Stimulated activated CD8-positive, alpha-beta memory T cell treated with anti-CD3 and anti-CD28 coated beads, Interleukin-12 subunit alpha, Interleukin-12 subunit beta, amount 100 ng/mL, for 24 hours (primary cell): Measurements from ENCODE around the gene GFOD2.

ENCODE experiments used
- DNase-seq: peaks from one replicate; pipeline ENCODE4 v3.0.0-alpha.2; 2020; ENCODE audit errors: extremely low read depth

Gene GFOD2

DNA sequence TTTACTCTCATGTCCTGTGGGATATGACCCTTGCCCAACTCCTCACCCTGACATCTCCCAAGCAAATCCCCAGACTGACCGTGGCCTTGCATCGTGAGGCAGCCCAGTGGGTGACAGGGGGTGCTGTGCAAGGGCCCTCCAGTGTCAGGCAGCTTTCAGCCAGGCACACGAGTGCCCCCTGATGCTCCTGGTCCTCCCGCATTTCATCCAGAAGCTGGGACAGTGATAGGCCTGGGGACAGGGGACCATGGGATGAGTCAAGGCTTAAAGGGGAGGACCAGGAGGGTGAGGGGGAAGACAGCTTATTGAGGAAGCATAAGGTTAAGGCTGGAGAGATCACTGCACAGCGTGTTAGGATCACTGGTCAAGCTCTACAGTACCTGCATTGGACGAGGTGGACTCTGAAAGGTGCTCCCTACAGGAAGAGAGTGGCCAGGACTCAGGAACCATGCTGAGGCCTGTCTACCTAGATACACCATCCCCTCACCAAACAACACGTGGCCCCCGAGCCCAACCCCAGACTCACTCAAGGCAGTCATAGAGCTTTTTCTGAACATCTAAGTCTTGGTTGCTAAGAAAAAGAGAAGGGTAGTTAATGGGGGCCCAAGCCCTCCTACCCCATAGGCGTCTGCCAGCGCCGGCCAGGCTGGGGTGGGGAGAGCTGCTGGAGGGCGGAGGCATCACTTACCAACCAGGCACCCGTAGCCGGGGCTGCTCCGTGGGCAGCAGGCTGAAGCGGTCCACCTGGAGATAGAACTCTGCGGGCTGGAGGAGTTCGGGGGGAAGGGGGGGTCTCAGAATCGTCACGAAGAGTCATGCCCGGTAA lies 60.1 kb downstream of the GFOD2 start:
- no peak for DNase-seq

DNA sequence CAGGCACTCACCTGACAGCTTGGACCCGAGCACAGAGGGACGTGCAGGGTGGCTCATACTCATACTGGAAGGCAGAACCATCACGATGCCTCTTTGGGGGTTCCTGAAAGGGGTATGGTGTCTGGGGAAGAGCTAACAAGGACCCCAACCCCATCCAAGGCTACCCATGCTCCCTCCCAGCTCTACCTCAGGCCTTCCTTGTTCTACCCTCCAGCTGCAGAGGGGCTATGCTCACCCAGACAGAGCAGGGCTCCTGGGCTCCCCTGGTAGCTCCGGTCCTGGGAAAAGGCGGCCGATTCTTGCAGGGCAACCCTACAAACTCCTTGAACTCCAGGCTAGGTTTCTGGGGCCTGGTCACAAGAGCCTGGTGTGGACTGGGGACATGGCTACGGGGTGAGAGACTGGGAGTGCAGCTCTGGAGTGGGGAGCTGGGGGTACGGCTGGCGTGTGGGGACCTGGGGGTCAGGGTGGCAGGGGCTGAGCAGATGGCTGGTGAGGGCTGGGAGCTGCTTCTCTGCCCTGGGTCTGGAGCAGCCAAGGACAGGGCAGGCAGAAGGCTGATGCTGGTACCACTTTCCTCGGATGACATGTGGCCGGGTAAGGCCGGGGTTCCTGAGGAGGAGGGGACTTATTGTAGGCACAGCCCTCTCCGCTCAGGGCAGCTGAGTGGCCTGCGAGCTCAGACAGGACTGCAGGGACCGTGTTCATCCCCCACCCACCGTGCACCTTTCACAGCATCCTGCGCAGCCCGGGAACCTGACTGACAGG lies 61.2 kb downstream of the GFOD2 start:
- DNase-seq = no peak

DNA sequence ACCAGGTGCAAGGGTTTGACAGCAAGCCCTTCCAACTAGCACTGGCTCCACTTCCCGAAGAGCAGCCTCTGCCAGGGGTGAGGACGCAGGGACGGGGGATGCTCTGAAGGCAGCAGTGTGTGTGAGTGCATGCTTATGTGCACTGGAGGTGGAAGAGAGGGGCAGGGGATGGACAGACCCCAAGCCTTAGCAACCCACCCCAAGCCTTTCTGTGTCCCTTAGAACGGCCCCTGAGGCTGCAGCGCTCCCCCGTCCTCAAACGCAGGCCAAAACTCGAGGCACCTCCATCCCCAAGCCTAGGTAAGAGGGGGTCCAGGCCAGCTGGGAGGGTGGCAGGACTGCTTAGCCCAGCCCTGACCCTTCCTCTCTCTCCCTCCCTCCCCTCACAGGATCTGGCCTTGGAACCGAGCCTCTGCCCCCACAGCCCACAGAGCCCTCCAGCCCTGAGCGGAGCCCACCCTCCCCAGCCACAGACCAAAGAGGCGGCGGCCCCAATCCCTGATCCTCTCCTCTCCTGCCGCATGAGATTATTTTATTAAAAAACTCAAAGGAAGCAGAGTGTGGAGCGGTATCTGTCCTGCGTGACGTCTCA lies 62.0 kb downstream of the GFOD2 start:
- no peak for DNase-seq

DNA sequence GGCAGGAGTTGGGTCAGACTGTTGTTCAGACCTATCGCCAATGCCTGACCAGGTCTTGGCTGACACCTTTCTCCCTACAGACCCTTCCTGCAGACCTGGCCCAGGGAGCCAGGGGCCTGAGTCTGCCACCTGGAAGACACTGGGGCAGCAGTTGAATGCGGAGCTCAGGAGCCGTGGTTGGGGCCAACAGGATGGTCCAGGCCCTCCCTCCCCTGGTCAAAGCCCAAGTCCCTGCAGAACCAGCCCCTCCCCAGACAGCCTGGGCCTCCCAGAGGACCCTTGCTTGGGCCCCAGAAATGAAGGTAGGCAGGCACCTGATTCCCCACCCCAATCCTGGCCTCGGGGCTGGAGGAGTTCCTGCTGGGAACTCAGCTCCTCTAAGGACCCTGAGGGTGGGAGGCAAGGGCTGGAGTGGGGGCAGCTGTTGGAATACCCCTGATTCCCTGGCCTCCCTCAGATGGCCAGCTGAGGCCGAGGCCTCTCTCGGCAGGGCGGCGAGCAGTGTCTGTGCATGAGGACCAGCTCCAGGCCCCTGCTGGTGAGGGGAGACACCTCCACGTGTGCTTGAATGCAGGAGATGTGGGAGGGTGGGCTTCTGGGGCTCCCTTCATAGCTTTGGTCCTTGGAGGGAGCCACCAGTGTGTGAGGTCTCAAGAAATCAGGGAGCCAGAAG lies 62.6 kb downstream of the GFOD2 start:
- DNase-seq = no peak

DNA sequence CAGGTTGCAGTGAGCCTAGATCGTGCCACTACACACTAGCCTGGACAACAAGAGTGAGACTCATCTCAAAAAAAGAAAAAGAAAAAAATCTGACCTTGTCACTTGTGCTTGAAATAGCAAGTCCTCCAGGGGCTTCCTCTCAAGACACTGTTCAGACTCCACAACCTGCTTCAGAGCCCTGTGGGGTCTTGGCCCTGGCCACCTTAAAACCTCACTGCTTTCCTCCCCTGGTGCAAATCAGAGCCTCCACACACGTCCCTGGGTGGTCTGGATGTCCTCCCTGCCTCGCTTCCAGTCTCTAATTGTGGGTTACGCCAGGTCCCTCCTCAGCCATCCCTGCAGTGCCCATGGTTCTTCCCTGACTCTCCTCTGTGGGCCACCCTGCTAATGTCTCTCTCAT lies 63.8 kb downstream of the GFOD2 start:
- no peak for DNase-seq

DNA sequence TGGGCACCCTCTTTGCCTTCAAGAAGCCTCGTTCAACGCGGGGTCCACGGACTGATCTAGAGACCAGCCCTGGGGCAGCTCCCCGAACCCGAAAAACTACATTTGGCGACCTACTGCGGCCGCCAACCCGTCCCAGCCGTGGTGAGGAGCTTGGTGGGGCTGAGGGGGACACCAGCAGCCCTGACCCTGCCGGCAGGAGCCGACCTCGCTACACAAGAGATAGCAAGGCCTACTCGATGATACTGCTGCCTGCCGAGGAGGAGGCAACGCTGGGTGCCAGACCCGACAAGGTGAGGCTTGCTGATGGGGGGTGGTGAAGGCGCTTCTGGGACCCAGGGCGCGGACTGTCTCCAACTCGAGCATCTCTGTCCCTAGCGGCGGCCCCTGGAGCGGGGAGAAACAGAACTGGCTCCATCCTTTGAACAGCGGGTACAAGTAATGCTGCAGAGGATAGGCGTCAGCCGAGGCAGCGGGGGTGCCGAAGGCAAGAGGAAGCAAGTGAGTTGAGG lies 64.7 kb downstream of the GFOD2 start:
- DNase-seq = no peak

DNA sequence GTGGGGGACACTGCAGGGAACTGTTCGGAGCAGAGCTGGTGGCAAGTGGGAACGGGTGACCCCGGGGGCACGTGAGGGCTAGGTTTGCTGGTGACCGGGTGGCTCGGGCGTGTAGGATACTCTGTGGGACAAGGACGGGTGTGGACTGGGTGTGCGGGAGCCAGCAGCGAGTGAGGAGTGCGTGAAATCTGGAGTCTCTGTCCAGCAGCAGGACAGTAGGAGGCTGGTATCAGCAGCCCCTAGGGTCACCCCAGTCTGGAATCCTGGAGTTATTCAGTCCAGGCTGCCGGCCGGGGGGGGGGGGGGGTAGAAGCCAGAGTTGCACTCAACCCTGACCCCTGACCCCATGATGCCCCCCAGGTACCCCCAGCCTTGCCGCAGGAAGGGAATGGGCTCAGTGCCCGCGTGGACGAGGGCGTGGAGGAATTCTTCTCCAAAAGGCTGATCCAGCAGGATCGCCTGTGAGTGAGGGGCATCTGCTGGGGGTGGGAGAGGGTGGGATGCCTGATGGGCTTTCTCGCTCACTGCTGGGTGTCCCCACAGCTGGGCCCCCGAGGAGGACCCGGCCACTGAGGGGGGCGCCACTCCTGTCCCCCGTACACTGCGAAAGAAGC lies 65.2 kb downstream of the GFOD2 start:
- no peak for DNase-seq

DNA sequence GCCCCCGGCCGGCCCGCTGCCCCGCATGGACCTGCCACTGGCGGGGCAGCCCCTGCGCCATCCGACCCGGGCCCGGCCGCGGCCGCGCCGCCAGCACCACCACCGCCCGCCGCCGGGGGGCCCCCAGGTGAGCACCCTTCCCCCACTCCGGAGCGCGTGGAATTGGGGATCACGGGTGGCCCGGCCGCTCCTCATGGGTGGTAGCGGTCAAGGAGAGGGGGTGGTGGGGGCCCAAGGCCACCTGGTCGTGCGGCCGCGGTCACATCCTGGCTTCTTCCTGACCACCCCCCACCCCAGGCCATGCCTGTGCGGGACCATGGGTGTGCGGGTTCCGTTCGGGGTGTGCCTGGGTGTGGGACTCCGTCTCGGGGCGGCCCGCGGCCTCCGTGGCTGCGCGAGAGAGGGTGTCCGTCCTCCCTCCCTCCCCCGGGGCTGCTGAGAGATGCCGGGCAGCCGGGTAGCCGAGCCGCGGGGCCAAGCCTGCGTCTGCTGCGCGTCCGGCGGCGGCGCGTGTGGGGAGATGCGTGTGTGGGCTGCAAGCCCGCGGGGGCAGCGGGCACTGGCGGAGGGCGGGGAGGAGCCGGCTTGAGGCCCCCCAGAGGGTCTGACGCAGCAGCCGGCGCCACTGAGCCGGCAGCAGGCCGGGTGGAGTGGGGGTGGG lies 65.9 kb downstream of the GFOD2 start:
- no peak for DNase-seq

DNA sequence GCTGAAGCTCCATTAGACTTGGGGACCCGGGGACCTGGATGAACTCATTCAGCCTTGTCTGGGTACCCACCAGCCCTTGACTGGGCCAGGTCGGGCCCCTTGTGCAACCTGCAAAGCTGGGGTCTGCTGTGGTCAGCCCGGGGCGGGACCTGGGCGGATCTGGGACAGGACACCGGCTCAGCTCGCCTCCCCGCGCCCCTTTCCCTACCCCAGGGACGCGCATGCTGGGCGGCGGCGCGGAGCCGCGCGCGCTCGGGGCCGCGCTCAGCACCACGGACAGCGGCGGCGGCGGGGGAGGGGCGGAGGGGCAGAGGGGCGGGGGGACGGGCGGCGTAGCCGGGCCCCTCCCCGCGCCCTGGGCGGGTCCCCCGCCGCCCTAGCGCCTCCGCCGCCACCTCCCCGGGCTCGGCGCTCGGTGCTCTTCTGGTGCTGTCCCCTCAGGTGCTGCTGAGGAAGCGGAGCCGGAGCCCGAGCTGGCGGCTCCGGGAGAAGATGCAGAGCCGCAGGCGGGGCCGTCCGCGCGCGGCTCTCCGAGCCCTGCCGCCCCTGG lies 66.5 kb downstream of the GFOD2 start:
- no peak for DNase-seq

DNA sequence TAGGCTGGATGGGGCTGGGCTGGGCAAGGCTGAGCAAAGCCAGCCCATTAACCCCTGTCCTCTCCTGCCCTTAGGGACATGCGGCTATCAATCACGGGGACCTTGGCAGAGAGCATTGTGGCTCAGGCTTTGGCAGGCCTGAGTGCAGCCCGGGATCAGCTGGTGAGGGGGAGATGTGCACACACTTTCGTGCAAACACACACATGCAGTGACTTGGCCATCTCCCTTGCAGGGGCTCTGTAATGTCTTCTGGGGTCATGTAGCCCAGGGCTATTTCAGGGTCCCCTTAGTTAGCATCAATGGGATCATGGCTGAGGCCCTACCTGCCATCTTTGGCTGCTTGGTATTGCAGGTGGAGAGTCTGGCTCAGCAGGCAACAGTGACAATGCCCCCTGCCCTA lies 67.3 kb downstream of the GFOD2 start:
- DNase-seq = no peak

DNA sequence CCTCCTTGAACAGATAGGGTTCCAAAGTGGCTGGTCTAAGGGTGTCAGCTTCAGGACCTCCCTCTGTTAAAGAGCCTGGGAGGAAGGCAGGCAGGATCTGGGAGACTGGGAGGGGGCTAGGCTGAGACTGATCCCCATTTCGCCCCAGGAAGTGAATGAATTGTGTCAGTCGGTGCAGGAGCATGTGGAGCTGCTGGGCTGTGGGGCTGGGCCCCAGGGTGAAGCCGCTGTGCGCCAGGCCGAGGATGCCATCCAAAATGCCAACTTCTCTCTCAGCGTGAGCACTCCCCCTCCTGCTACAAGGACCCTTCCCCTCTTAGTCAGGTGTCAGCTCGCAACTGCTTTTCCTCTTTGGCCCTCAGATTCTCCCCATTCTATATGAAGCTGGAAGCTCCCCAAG lies 68.1 kb downstream of the GFOD2 start:
- no peak for DNase-seq

DNA sequence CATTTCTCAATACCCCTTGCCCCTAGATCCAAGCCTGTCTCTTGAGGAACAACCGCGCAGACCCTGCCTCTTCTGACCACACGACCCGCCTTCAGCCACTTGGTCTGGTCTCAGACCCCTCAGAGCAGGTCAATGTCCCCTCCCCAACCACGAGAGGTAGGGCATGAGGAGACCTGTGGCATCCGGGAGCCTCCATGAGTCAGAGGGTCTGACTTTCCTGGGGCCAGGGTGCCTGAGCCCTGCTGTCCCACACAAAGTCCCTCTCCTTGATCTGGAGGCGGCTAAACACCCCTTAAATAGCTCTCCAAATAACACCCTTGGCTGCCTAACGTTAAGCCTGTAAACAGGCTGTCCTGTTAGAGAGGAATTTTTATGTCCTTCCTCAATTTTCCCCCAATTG lies 69.1 kb downstream of the GFOD2 start:
- no peak for DNase-seq

DNA sequence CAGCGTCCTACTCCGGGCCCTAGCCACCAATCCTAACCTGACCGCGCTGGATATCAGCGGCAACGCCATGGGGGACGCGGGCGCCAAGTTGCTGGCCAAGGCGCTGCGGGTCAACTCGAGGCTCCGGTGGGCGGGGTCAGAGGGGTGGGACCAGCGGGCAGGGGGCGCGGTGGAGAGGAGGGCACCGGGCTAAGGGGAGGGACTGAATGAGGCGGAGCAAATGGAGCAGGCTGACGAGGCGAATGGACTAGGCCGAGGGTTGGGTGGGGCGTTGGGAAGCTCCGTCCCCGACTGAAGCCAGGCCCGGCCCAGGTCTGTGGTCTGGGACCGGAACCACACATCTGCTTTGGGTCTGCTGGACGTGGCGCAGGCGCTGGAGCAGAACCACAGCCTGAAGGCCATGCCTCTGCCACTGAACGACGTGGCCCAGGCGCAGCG lies 69.6 kb downstream of the GFOD2 start:
- DNase-seq = no peak

DNA sequence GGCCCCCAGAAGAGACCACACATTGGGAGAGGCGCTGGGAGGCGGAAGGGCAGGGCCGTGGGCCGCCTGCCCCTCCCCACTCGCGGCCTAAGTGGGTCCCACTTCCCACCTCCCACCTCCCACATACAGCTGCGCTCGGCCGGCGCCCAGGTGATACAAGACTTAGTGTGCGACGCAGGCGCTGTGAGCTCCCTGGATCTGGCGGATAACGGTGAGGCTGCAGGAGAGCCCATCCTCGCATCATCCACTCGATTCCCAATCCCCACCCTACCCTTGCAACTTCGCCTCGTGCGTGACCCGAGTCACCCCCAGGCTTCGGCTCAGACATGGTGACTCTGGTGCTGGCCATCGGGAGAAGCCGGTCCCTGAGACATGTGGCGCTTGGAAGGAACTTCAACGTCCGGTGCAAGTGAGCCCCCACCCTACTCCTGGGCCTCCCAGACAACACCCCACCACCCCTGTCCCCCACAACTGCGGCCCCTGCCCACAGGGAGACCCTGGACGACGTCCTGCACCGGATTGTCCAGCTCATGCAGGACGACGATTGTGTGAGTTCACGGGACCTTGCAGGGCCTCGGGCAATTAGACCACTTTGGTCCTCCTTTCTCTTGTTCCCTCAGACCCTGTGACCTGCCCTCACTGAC lies 70.2 kb downstream of the GFOD2 start:
- DNase-seq = no peak

DNA sequence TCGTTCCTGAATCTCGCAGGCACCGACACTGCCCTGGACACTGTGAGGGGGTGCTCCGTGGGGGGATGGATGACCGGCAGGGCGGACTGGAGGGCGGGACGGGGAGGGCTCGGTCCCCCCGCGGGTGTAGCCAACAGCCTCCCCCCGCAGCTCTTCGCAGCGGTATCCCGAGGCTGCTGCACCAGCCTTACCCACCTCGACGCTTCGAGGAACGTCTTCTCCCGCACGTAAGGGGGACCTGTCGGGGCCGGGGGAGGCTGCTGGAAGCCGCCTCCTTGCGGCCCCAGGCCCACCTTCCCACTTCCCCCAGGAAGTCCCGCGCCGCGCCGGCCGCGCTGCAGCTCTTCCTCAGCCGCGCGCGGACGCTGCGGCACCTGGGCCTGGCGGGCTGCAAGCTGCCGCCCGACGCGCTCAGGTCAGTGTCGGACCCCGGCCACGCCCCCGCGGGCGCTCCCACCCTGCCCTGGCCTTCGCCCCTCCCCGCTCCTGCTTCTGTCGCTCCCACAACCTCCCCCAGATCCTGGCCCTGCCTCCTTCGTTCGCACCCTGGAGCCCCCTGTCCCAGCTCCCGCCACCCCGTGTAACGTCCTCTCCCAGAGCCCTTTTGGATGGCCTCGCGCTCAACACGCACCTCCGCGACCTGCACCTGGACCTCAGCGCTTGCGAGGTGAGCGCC lies 70.9 kb downstream of the GFOD2 start:
- no peak for DNase-seq

DNA sequence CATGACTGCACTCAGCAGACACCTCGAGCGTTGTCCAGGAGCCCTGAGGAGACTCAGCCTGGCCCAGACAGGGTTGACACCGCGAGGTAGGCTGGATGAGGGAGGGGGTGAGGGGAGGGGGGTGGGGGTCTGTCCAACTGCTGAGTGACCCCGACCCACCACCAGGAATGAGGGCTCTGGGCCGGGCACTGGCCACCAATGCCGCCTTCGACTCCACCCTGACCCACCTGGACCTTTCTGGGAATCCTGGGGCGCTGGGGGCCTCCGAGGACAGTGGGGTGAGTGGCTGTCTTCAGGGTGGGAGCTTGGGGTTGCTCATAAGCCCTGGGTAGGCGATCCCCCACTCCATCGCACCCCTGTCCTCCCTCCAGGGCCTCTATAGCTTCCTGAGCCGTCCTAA lies 71.4 kb downstream of the GFOD2 start:
- no peak for DNase-seq

DNA sequence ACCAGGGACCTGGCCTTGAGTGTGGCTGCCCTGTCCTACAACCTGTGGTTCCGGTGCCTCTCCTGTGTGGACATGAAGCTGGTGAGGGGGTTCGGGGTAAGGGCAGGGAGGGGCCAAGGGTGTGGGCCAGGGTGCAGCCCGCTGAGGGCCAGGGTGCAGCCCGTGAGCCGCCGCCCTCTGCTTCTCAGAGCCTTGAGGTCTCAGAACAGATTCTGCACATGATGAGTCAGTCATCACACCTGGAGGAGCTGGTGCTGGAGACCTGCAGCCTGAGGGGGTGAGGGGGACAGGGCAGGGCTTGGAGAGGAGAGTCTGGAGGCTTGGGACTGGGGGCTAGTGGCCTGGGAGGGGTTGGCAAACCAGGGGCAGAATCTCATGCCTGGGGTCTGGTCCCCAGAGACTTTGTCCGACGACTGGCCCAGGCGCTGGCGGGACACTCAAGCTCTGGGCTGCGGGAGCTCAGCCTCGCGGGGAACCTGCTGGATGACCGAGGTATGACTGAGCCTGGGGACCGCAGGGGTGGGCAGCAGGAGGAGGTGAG lies 71.9 kb downstream of the GFOD2 start:
- no peak for DNase-seq

DNA sequence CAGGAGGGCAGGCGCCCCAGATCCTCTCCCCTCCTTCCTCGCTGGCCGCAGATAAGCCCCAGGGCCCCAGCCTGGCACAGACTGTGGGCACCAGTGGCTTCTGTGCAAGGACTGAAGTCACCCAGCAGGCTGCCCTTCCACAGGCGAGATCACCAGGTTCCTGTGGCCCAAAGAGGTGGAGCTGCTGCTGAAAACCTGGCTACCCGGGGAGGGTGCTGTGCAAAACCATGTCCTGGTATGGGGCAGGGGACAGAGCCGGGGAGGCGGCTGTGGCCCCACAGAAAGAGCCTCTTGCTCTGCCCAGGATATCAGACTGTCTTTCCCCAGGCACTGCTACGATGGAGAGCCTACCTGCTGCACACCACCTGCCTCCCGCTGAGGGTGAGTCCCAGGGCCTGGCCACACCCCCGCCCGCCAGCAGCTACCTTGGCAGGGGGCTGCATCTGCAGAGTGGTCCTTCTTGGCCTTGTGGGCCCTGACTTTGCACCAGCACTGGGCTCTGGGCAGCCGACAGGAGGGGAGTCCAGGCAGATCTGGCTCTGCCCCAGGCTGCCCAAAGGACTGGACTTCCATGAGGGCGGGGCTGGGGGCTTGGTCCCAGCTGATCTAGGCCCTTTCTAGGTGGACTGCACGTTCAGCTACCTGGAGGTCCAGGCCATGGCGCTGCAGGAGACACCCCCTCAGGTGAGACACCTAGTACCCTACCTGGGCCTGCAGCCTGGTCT lies 73.6 kb downstream of the GFOD2 start:
- no peak for DNase-seq

DNA sequence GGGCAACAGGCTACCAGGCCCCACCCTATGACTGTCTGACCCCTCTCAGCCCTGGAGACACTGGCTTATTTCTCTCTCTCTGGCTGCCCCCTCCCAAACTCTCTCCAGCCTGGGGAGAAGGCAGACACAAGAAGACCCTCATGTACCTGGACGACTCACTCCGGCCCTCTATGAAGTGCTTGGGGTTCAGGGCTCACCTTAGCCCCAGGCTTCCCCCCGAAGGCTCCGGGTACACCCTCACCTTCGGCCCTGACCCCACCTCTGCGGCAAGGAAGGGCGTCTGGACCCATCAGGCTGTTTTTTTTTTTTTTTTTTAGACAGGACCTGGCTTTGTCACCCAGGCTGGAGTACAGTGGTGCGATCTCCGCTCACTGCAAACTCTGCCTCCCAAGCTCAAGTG lies 75.1 kb downstream of the GFOD2 start:
- DNase-seq = no peak
